Smooth muscle cell (in vitro differentiated cells): ENCODE results near the gene MEX3B. TPM values are rescaled to one million over a fixed set of nuclear protein-coding genes. Genes with fewer than 3 reads are reported as not detected.

Source experiments
- DNase-seq: peaks from one replicate; lab custom pipeline; 2025; ENCODE audit not compliant: unreplicated experiment; lab: John Stamatoyannopoulos, UW
- H2AFZ ChIP-seq: fragments of 200-600 bp; sonication (generic); 2 replicates; pipeline ENCODE4 v1.6.0; 2016; ENCODE audit warnings: antibody characterized with exemption, low read depth, mild to moderate bottlenecking
- H3F3A ChIP-seq: fragments of 200-600 bp; sonication (generic); 2 replicates; pipeline ENCODE4 v1.6.0; 2017; ENCODE audit warnings: antibody characterized with exemption, low read depth
- H3K27ac ChIP-seq: fragments of 200-600 bp; sonication (generic); 2 replicates; pipeline ENCODE4 v1.5.1; 2016; ENCODE audit warnings: low read depth, mild to moderate bottlenecking
- H3K27me3 ChIP-seq: fragments of 200-600 bp; sonication (generic); 2 replicates; pipeline ENCODE4 v1.6.1; 2016; ENCODE audit warnings: low read depth, mild to moderate bottlenecking
- H3K36me3 ChIP-seq: fragments of 200-600 bp; sonication (generic); 2 replicates; pipeline ENCODE4 v1.5.1; 2016; ENCODE audit warnings: low read depth
- H3K4me1 ChIP-seq: fragments of 200-600 bp; sonication (generic); 2 replicates; pipeline ENCODE4 v1.5.1; 2016; ENCODE audit warnings: low read depth
- H3K4me2 ChIP-seq: fragments of 200-600 bp; sonication (generic); 2 replicates; pipeline ENCODE4 v1.6.0; 2016; ENCODE audit warnings: mild to moderate bottlenecking
- H3K4me3 ChIP-seq: fragments of 200-600 bp; sonication (generic); 2 replicates; pipeline ENCODE4 v1.5.1; 2016; ENCODE audit warnings: mild to moderate bottlenecking
- H3K79me2 ChIP-seq: fragments of 200-600 bp; sonication (generic); 2 replicates; pipeline ENCODE4 v1.6.0; 2016; ENCODE audit warnings: low read depth, mild to moderate bottlenecking
- H3K9ac ChIP-seq: fragments of 200-600 bp; sonication (generic); 2 replicates; pipeline ENCODE4 v1.6.0; 2016; ENCODE audit warnings: low read depth
- H3K9me3 ChIP-seq: fragments of 200-600 bp; sonication (generic); replicated peaks from 2 replicates; pipeline ENCODE4 v1.5.1; 2016; ENCODE audit warnings: low read depth
- H4K20me1 ChIP-seq: fragments of 200-600 bp; sonication (generic); 2 replicates; pipeline ENCODE4 v1.6.0; 2016; ENCODE audit warnings: low read depth
- WGBS: methylation state at CpG from one replicate; pipeline ENCODE4 v1.1.7; 2016; ENCODE audit warnings: low lambda C conversion rate; 5-methylcytosine and 5-hydroxymethylcytosine counted together
- polyA plus RNA-seq: library from polyadenylated mRNA; unstranded; fragments of >200 nt; fragmentation: Nextera tagmentation; extraction: Ambion mirVana; gene quantifications from 2 replicates; pipeline ENCODE4 v1.2.1, GENCODE V29; 2016
- total RNA-seq: library from RNA; depleted of rRNA; stranded (reverse); fragments of >200 nt; gene quantifications from 2 replicates; pipeline ENCODE4 v1.2.3, GENCODE V29; 2014
- TF ChIP-seq, protein P1 (sequence below): fragments of 200-600 bp; sonication (generic); IDR thresholded peaks from 2 replicates; pipeline ENCODE4 v1.5.1; 2017; ENCODE audit warnings: borderline replicate concordance, mild to moderate bottlenecking, antibody characterized with exemption; ENCODE audit not compliant: insufficient read depth, poor library complexity, severe bottlenecking

Gene MEX3B
- total and polyA plus RNA-seq, 2 experiments from 2014 or later, result 7.5 to 13.7 TPM

DNA sequence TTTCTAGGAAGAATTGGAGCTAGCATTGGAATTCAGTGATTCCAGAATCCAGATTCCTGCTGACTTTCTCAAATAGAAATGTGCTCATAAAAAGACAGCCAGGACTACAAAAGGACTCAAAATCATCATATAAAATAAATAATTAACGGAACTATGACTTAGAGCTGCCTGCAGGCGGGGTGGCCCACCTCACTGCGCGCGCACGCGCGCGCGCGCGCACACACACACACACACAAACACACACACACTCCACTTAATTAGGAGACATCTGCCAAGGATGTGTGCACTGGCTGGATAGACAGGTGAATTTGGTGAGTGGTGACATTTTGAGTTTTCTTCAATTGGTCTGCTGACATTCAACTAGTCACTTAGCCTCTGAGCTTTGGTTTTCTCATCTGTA lies 6.9 kb upstream of the MEX3B start:
- Histone ChIP-seq H3K27ac (no peak overlapping the region), H3K27me3 (peaks cover 63% of the 10 kb centered on the region), H3K4me2 (no peak overlapping the region), H4K20me1 (no peaks in the 10 kb centered on the region), H3K36me3 (no peaks in the 10 kb centered on the region), H3K9me3 (no peaks in the 10 kb centered on the region), H3K79me2 (no peaks in the 10 kb centered on the region), H3K9ac (no peak overlapping the region), H3K4me1 (peaks cover 11% of the 10 kb centered on the region), H3K4me3 (no peak overlapping the region), H2AFZ (no peak overlapping the region), H3F3A (peaks cover 10% of the 10 kb centered on the region)
- TF ChIP-seq, protein P1, sequence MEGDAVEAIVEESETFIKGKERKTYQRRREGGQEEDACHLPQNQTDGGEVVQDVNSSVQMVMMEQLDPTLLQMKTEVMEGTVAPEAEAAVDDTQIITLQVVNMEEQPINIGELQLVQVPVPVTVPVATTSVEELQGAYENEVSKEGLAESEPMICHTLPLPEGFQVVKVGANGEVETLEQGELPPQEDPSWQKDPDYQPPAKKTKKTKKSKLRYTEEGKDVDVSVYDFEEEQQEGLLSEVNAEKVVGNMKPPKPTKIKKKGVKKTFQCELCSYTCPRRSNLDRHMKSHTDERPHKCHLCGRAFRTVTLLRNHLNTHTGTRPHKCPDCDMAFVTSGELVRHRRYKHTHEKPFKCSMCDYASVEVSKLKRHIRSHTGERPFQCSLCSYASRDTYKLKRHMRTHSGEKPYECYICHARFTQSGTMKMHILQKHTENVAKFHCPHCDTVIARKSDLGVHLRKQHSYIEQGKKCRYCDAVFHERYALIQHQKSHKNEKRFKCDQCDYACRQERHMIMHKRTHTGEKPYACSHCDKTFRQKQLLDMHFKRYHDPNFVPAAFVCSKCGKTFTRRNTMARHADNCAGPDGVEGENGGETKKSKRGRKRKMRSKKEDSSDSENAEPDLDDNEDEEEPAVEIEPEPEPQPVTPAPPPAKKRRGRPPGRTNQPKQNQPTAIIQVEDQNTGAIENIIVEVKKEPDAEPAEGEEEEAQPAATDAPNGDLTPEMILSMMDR, result no peak
- no peak for DNase-seq
- 92% methylated on average over 12 of the region's 12 CpGs for WGBS

DNA sequence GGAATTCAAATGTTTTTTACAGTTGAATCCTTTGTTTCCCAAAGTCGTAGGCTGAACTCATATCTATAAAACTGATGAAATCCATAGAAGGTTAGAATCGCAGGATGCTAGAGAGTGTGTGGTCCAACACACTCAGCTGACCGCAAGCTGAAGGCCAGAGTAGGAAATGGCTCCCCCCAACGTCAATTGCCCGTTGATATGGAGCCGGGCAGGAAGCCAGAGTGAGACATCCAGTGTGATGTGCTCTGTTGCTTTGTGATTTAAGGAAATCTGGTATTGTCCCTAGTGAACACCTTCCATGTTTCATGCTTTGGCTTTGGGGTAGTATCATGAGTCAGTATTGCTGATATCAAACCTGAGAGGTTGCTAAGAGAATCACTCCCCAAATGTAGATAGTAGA lies 5.8 kb upstream of the MEX3B start:
- no peak for DNase-seq

DNA sequence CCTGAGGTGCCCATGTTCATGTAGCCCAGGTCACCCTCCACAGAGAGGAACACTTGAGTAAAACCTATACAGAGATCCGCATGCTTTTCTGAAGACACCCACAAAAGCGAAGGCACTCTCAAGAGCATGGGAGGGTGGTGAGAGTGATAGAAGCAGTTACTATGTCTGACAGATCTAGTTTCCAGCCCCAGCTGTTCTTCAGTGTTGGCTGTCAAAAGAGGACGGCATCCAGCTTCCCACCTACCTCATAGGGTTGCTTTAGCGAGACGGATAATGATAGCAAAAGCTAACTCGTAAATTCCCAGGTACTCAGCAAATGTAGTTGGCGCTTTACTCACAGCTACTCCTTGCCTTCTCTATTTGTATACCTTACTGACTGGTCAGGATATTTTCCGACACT lies 3.0 kb upstream of the MEX3B start:
- Histone ChIP-seq H3K27me3 (peaks cover 35% of the 10 kb centered on the region), H3F3A (peaks cover 14% of the 10 kb centered on the region)

More for the DNA sequence above, 5.8 kb upstream of the MEX3B start:
- H3K27ac ChIP-seq, result no peak overlapping the region
- no peak overlapping the region for H3K4me2 ChIP-seq
- peaks cover 14% of the 10 kb centered on the region for H3F3A ChIP-seq
- H4K20me1 ChIP-seq, result no peaks in the 10 kb centered on the region
- no peaks in the 10 kb centered on the region for H3K36me3 ChIP-seq
- no peaks in the 10 kb centered on the region for H3K79me2 ChIP-seq
- WGBS, result 83% methylated on average over 6 of the region's 6 CpGs
- peaks cover 52% of the 10 kb centered on the region for H3K27me3 ChIP-seq
- TF ChIP-seq, protein P1, result no peak
- H3K9me3 ChIP-seq, result no peaks in the 10 kb centered on the region
- peaks cover 8% of the 10 kb centered on the region for H3K4me1 ChIP-seq
- H3K9ac ChIP-seq, result no peak overlapping the region
- H3K4me3 ChIP-seq, result no peak overlapping the region
- no peak overlapping the region for H2AFZ ChIP-seq

More for the DNA sequence above, 3.0 kb upstream of the MEX3B start:
- WGBS, result 80% methylated on average over 8 of the region's 8 CpGs
- H3K9ac ChIP-seq, result no peak overlapping the region
- H2AFZ ChIP-seq, result no peak overlapping the region
- no peak overlapping the region for H3K27ac ChIP-seq
- H3K79me2 ChIP-seq, result peaks cover 4% of the 10 kb centered on the region
- H3K4me1 ChIP-seq, result peaks cover 7% of the 10 kb centered on the region
- H3K4me3 ChIP-seq, result no peak overlapping the region
- no peaks in the 10 kb centered on the region for H3K36me3 ChIP-seq
- no peaks in the 10 kb centered on the region for H3K9me3 ChIP-seq
- TF ChIP-seq, protein P1, result no peak
- H4K20me1 ChIP-seq, result peaks cover 5% of the 10 kb centered on the region
- H3K4me2 ChIP-seq, result no peak overlapping the region
- no peak for DNase-seq
